ENCODE measurements around the gene TRMT10A. TPM values are rescaled to one million over a fixed set of nuclear protein-coding genes. Genes with fewer than 3 reads are reported as not detected.

TRMT10A gene
- total RNA-seq, 1 experiment from 2014 or later = 7.4 TPM

GRCh38 chr4:99564921-99565320 lies 1.1 kb upstream of the TRMT10A start (continued):
- TF ChIP-seq ZBTB33 (IDR thresholded peaks at IDR 0.05; ENCODE audit: extremely low read depth, insufficient replicate concordance, low read length) = no peak
- no peak for TF ChIP-seq SIN3A (IDR thresholded peaks at IDR 0.05; ENCODE audit: low read depth)

GRCh38 chr4:99552872-99553271 lies 11.0 kb downstream of the TRMT10A start:
- H3K9ac ChIP-seq (ENCODE audit: low read length) = no peak overlapping the region
- no peak overlapping the region for H2AFZ ChIP-seq (ENCODE audit: low read depth, low read length, poor library complexity, severe bottlenecking)
- H3K4me2 ChIP-seq (ENCODE audit: low read length) = no peak overlapping the region
- DNase-seq (ENCODE audit: low read depth, low spot score) = no peak
- H3K79me2 ChIP-seq (ENCODE audit: insufficient read depth, low read length) = no peaks in the 10 kb centered on the region
- no peaks in the 10 kb centered on the region for H3K4me1 ChIP-seq (ENCODE audit: control insufficient read depth in 1 of 2, insufficient read depth in 2 of 2, low read length in 2 of 2)
- no peak overlapping the region for H3K27ac ChIP-seq (ENCODE audit: low read depth, low read length)
- ChIA-PET POLR2A (no interaction called here), CTCF (interaction anchor here (1.9 kb wide), 1 partner anchor 255 kb away, joined by 5 read pairs; no protein-coding TSS in a partner anchor), RAD21 (ENCODE audit: low non-redundant PET in 1 of 2, low total read pairs in 2 of 2, uncharacterized antibody in 2 of 2, unreplicated experiment in 2 of 2) (no interaction called here)
- H3K27me3 ChIP-seq (ENCODE audit: insufficient read depth, low read length) = no peaks in the 10 kb centered on the region
- no TSS peak for BruUV-seq (replicated peaks)
- intact Hi-C loops (cut with micrococcal nuclease) = no loop called here
- no peak overlapping the region for H3K4me3 ChIP-seq (replicated peaks in 1 of 2; ENCODE audit: low read depth in 1 of 2, low read length in 2 of 2)
- no peaks in the 10 kb centered on the region for H3K36me3 ChIP-seq (ENCODE audit: control insufficient read depth in 1 of 2, insufficient read depth in 2 of 2, low read length in 2 of 2)
- no peaks in the 10 kb centered on the region for H4K20me1 ChIP-seq (ENCODE audit: insufficient read depth)
- no peaks in the 10 kb centered on the region for H3K9me3 ChIP-seq (ENCODE audit: control insufficient read depth in 1 of 2, insufficient read depth in 1 of 2, low read depth in 1 of 2, low read length in 2 of 2)
- no peaks in the 10 kb centered on the region for H3K9me2 ChIP-seq (ENCODE audit: insufficient read depth)
- ATAC-seq = no peak
- TF ChIP-seq SIN3A (IDR thresholded peaks at IDR 0.05; ENCODE audit: low read depth) (no peak), ATF3 (IDR thresholded peaks at IDR 0.05) (no peak), EZH2 (IDR thresholded peaks at IDR 0.05) (no peak), ZNF274 (IDR thresholded peaks at IDR 0.05; ENCODE audit: low read depth, low read length) (no peak), EZH2phosphoT487 (IDR thresholded peaks at IDR 0.05; ENCODE audit: borderline replicate concordance) (no peak), CEBPB (IDR thresholded peaks at IDR 0.05; ENCODE audit: low read depth) (no peak), REST (IDR thresholded peaks at IDR 0.05; ENCODE audit: low read depth) (no peak), EGR1 (IDR thresholded peaks at IDR 0.05; ENCODE audit: low read depth) (no peak), SP1 (IDR thresholded peaks at IDR 0.05; ENCODE audit: low read depth) (no peak), MAX (IDR thresholded peaks at IDR 0.05) (no peak), CTCF (IDR thresholded peaks at IDR 0.05 in 2 of 3, conservative IDR thresholded peaks at IDR 0.05 in 1 of 3; ENCODE audit: borderline replicate concordance in 1 of 3, insufficient read depth in 1 of 3, low read depth in 2 of 3, low read length in 2 of 3) (no peak), ELF1 (IDR thresholded peaks at IDR 0.05; ENCODE audit: borderline replicate concordance, low read depth) (no peak), FOSL1 (IDR thresholded peaks at IDR 0.05; ENCODE audit: low read depth) (no peak), YY1 (IDR thresholded peaks at IDR 0.05; ENCODE audit: extremely low read depth, insufficient replicate concordance, low read depth, low read length) (no peak), TCF7L2 (IDR thresholded peaks at IDR 0.05; ENCODE audit: borderline replicate concordance, extremely low read depth, insufficient read depth, insufficient read length) (no peak)

All from HCT116 (cell line).